ENCODE results near the gene ZNF101. TPM values are rescaled to one million over a fixed set of nuclear protein-coding genes. Genes with fewer than 3 reads are reported as not detected.
A peak's percentile ranks its signal among the peaks of the same experiment; 100 is the strongest.

ZNF101 gene
- total and polyA plus RNA-seq, 9 of the 15 experiments (the other 6 are each of a cell fraction or from before 2014, with no cell fraction given): 9.6 to 20.3 (median 12.4) TPM

- TF ChIP-seq RREB1 (CRISPR knock-in tag; IDR thresholded peaks at IDR 0.05) (no peak), ETS1 (conservative IDR thresholded peaks at IDR 0.05; ENCODE audit: control insufficient read depth, low read depth, low read length) (0 out of 2 replicates have a peak, but pooled peaks have one; percentile 46), JUND (IDR thresholded peaks at IDR 0.05; ENCODE audit: borderline replicate concordance, low read depth, low read length) (peak; percentile 22; the same call in 1 of the 2 replicates), JUND (tag; IDR thresholded peaks at IDR 0.05; ENCODE audit: borderline replicate concordance, low read depth, low read length) (peak; percentile 13; the same call in 1 of the 3 replicates), CREB1 (IDR thresholded peaks at IDR 0.05) (no peak; the same call in 1 of the 2 replicates), CREB1 (CRISPR knock-in tag; IDR thresholded peaks at IDR 0.05) (0 out of 2 replicates have a peak, but pooled peaks have one; percentile 33), ERF (CRISPR knock-in tag; IDR thresholded peaks at IDR 0.05) (peak; percentile 68; the same call in 1 of the 2 replicates)
Measured at GRCh38 chr19:19663256-19664120, 5.2 kb upstream of the ZNF101 start, which contains the start of gene ATP13A1 (continued).
